Stimulated activated CD4-positive, alpha-beta T cell treated with anti-CD3 and anti-CD28 coated beads, TNF-alpha, amount 100 ng/mL, for 4 hours (primary cell): ENCODE measurements around the gene CBLL2.
"Not testable (repeated sequence)": the region's sequence is repeated elsewhere in the genome, so short reads cannot be mapped to it uniquely, and the experiment has no call there.

Experiments
- DNase-seq, 3 experiments: peaks; one replicate each; pipeline ENCODE4 v3.0.0-alpha.2; 2020; ENCODE audit warnings: low read depth in 3 of 3

Gene CBLL2

GRCh38 chrX:22272613-22273012 lies at the start of gene CBLL2:
TSS of gene CBLL2 (plus strand) at chrX:22272913. CDS start at chrX:22272992, 79 bp downstream.
- DNase-seq, result no peak

GRCh38 chrX:22234380-22234779 lies 38.3 kb upstream of the CBLL2 start:
- no peak for DNase-seq

GRCh38 chrX:22237479-22237878 lies 35.2 kb upstream of the CBLL2 start:
- DNase-seq, result no peak

- no peak for DNase-seq
These were observed 26.1 kb upstream of the CBLL2 start for GRCh38 chrX:22246620-22247019.

GRCh38 chrX:22247169-22247568 lies 25.5 kb upstream of the CBLL2 start:
- no peak for DNase-seq

GRCh38 chrX:22248401-22248800 lies 24.3 kb upstream of the CBLL2 start:
- DNase-seq, result no peak

GRCh38 chrX:22249371-22249770 lies 23.3 kb upstream of the CBLL2 start:
- DNase-seq, result no peak

GRCh38 chrX:22268706-22269105 lies 4.0 kb upstream of the CBLL2 start:
- DNase-seq, result no peak

GRCh38 chrX:22273714-22274317 lies 1.1 kb downstream of the CBLL2 start:
- no peak for DNase-seq

GRCh38 chrX:22276781-22277180 lies 4.1 kb downstream of the CBLL2 start:
- no peak for DNase-seq

GRCh38 chrX:22278375-22278774 lies 5.7 kb downstream of the CBLL2 start:
- DNase-seq, result no peak

- not testable (repeated sequence) for DNase-seq
These were observed 16.5 kb downstream of the CBLL2 start for GRCh38 chrX:22289209-22289608.

- no peak for DNase-seq
These were observed 24.2 kb downstream of the CBLL2 start for GRCh38 chrX:22296871-22297270.

- DNase-seq, result no peak
These were observed 27.4 kb downstream of the CBLL2 start for GRCh38 chrX:22300130-22300529.

- no peak for DNase-seq
These were observed 38.1 kb downstream of the CBLL2 start for GRCh38 chrX:22310779-22311178.

GRCh38 chrX:22313766-22314165 lies 41.1 kb downstream of the CBLL2 start:
- no peak for DNase-seq

- DNase-seq, result no peak
These were observed 41.5 kb downstream of the CBLL2 start for GRCh38 chrX:22314211-22314610.

GRCh38 chrX:22314692-22315091 lies 42.0 kb downstream of the CBLL2 start:
- DNase-seq, result no peak

GRCh38 chrX:22315151-22315550 lies 42.4 kb downstream of the CBLL2 start:
- no peak for DNase-seq

- DNase-seq, result no peak
These were observed 47.6 kb downstream of the CBLL2 start for GRCh38 chrX:22320236-22320873.

GRCh38 chrX:22323541-22323940 lies 50.8 kb downstream of the CBLL2 start:
- no peak for DNase-seq
